Stimulated activated CD8-positive, alpha-beta memory T cell treated with anti-CD3 and anti-CD28 coated beads, Interleukin-4, amount 100 ng/mL, for 1 hour (primary cell): ENCODE measurements around the gene EMILIN1.

ENCODE experiments used
- DNase-seq, 2 donors: peaks; one replicate each; pipeline ENCODE4 v3.0.0-alpha.2; 2020; ENCODE audit warnings: low read depth in 2 of 2, low spot score in 1 of 2

The EMILIN1 gene

DNA sequence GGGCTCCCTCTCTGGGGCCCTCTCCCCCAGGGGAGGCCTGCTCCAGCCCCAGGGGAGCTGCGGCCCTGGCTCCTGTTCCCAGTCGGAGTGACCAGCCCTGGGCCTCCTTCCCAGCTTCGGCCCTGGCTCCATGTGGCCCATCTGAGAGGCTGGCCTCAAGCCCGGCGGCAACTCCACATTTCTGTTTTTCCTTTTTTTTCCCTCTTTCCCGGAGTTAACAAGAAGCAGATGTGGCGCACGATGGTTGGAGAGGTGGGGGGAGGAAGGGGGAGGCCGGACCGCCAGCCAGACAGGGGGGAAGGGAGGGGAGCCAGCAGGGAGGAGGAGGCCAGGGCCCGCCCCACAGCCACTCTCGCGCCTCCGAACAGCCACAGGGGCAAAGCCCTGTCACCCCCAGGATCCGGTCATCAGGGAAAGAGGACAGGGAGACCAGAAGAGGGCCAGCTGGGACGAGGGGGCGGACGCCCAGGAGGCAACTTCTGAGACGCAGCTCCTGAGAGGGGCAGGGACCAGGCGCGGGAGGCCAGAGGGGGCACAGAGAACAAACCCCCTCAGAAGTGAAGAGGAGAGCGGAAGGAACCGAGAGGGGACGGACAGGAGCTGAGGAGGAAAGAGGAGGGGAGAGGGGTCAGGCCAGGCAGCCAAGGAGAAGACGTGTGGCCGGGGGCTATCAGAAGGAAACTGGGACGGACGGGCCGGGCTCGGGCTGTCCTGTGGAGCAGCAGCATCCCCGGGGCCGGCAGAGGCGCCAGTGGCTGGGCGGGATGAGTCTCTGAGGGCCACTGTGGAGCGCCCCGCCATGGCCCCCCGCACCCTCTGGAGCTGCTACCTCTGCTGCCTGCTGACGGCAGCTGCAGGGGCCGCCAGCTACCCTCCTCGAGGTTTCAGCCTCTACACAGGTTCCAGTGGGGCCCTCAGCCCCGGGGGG is at the start of gene EMILIN1:
Gene EMILIN1, plus strand, starts transcription at position 349 of the 928 bp plus-strand sequence. Its CDS starts 451 bp downstream, at position 800.
- DNase-seq, result no peak

GRCh38 chr2:27029051-27029450 is 49.4 kb upstream of the EMILIN1 start:
- no peak for DNase-seq

DNA sequence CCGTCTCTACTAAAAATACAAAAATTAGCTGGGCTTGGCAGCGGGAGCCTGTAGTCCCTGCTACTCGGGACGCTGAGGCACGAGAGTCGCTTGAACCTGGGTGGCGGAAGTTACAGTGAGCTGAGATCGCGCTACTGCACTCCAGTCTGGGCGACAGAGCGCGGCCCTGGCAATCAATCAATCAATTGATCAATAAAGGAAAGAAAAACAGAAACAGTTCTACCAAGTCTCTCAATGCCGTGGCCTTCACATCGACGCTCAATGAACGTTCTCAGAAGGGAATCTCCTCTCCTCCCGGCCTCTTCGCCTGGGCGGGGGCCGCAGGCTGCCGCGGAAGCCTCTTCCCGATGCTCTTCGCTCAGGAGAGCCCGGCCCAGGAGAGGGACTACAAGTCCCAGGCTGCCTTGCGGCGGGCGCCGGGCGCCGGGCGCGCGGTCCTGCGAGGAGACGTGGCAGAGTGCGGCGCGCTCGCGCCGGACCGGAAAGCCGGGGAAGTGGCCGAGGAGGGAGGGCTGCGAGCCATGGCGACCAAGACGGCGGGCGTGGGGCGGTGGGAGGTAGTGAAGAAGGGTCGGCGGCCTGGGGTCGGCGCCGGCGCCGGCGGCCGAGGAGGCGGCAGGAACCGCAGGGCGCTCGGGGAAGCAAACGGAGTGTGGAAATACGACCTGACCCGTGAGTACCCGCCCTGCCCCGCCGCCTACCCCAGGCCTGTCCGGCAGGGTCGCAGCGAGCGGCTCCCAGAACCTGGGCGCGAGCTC is 45.7 kb upstream of the EMILIN1 start, which contains the start of gene TMEM214:
Gene TMEM214, plus strand, starts transcription at position 471 of the 758 bp plus-strand sequence. Its CDS starts 51 bp downstream, at position 522.
- DNase-seq, result peak; percentile 37 to 50

DNA sequence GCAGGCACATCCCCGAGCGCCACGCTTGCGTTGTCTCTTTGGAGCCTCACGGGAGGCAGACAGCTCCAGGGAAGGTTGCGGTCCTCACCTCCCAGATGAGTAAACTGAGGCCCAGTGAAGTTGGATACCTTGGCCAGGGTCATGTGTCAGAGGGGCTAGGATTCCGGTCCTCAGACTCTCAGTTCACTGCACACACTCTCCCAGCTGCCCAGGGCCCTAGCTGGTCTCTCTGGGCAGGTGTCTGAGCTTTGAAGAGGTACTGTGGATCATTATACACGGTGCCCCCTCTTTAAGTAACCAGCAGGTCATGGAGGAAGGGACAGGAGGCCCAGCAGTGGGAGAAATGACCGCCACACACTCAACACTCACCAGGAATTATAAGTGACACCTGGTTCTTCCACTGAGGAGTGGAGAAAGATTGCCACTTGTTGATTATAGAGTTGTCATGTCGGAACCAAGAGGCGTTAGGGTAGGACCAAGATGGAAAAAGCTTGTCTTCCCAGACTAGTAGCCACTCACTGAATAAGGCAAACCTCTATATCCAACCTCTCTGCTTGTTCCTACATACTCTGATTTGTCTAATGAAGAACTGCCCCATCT is 45.1 kb upstream of the EMILIN1 start:
- no peak for DNase-seq

DNA sequence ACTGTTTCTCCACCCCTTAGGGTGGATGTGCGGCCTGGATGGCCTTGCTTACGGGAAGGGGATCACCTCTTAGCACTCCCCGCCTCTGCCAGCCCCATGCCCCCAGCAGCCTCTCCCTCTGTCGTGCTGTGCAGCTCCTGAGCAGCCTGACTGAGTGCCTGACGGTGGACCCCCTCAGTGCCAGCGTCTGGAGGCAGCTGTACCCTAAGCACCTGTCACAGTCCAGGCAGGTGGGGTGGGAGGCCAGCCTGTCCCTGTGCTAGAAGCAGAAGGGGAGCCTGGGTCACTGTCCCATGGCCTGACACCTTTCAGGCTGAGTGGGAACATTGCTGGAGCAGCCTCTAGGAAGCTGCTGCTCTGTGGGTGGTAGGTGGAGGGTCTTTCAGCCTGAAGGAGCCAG is 40.4 kb upstream of the EMILIN1 start:
- DNase-seq, result no peak

DNA sequence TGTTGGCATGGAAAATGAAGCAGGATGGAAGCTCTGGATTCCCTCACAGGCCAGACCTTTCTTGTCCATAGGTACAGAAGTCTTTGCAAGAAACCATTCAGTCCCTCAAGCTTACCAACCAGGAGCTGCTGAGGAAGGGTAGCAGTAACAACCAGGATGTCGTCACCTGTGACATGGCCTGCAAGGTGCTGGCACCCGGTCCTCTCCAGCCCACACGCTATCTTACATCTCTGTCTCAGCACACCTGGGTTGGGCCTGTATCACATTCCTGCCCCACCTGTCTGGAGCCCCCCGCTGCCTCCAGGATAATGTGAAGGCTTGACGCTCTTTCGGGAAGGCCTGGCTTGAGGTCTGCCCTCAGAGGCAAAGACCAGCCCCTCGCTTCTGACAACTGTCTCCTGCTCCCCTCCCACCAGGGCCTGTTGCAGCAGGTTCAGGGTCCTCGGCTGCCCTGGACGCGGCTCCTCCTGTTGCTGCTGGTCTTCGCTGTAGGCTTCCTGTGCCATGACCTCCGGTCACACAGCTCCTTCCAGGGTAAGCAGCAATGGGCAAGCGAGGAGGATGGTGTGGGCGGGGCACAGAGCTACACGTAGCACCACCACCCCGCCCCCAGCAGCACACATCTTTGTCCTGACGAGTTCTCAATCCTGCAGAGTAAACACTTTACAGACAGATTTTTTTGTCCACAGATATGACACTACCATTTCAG is 39.6 kb upstream of the EMILIN1 start:
- DNase-seq, result no peak

DNA sequence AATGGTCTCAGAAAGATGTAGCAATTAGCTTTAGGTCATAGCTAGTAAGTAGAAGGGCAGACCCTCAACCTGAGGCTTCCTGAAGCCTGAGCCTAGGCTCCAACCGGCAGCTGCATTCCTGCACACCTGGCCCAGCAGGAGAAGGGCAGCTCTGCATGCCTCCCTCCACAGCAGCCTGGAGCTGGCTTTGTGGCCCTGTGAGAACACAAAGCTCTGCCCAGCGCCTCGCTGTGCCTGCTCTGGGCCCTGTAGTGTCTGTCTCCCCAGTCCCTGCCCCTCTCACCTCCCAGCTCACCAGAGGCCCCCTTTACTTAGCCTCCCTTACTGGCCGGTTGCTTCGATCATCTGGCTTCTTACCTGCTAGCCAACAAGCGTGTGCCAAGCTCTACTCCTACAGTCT is 39.0 kb upstream of the EMILIN1 start:
- no peak for DNase-seq

DNA sequence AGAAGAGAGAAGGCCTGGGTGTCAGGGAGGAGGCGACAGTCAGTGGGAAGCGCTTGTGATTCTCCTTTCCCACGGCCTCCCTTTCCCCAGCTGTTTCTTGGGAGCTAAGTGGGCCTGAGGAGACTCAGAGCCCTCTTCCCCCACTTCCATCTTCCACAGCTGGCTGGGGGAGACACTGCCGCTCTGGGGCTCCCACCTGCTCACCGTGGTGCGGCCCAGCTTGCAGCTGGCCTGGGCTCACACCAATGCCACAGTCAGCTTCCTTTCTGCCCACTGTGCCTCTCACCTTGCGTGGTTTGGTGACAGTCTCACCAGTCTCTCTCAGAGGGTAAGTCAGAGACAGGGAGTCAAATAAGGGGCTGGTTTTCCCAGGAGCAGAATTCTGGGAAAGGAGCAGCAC is 38.5 kb upstream of the EMILIN1 start:
- DNase-seq, result no peak

DNA sequence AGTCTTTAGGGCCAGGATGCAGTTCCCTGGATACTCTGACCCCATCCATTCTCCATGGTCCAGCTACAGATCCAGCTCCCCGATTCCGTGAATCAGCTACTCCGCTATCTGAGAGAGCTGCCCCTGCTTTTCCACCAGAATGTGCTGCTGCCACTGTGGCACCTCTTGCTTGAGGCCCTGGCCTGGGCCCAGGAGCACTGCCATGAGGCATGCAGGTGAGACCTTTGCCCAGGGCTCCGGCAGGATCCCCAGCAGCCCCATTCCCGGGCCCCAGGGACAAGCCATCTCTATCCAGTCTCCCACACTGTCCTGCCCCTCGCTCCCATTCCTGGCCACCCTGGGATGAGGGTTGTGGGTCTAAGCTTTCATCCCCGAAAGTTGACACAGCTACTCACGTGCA is 38.1 kb upstream of the EMILIN1 start:
- DNase-seq, result no peak

DNA sequence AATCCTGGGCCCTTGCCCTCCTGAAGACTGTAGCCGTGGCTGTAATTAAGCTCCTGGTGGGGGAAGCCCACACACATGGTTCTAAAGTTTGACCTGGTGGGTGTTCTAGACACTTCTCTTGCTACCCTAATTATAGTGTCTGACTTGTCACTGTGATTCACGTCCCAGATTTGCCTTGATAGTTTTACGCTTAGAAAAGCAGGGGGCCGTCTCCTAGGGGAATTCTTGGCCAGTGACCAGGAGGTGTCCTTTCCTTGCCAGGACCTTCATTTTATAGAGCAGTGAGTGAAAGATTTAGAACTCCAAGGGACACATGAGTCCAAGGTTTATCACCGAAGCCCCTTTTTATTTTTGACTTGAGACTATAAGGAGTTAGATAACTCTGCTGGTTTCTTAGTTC is 36.7 kb upstream of the EMILIN1 start:
- no peak for DNase-seq

DNA sequence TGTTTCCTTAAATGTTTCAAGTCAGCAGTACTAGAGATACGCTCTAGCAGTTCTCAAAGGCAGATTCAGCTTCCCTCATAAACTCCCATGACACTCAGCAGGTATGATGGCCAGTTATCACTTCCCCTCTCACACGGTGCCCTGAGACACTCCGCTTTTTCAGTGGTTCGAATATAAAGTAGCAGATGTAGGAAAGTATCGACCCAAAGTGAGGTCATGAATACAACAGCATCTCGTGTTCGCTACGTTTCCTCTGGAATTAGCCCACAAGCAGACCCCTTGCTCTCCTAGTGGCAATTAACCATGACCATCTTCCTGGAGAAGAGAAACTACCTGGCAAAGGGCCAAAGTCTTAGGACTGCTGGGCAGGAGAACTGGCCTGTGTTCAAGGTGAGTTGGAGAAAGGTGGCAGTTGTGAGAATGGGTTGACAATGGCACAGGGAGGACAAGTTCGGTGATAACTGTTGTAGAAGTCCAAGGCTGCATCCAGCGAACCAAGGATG is 36.2 kb upstream of the EMILIN1 start:
- no peak for DNase-seq

DNA sequence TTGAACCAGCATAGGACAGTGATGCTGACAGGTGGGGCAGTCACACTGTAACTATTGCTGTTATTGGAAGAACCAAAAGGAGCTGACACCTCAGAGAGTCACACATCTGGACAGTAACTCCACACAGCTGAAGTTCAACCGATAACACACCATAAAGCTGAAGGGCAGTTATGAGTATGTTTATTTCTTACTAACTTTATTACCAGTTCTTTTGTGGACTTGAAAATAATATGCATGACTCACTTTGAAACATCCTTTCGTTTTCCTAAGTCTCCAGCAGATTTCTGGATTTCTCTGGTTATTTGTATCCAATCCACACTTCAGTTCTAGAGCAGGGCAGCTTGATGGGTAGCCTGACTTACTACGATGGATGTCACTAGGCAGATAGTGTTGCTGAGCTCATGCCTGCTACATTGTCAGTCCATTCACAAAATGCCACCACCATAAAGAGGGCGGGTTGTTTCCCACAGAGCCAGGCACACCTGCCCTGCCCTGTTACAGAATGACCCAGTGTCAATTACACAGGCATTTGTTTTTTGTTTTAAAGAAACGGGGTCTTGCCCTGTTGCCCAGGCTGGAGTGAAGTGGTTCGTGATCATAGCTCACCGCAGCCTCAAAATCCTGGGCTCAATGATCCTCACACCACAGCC is 35.3 kb upstream of the EMILIN1 start:
- no peak for DNase-seq

DNA sequence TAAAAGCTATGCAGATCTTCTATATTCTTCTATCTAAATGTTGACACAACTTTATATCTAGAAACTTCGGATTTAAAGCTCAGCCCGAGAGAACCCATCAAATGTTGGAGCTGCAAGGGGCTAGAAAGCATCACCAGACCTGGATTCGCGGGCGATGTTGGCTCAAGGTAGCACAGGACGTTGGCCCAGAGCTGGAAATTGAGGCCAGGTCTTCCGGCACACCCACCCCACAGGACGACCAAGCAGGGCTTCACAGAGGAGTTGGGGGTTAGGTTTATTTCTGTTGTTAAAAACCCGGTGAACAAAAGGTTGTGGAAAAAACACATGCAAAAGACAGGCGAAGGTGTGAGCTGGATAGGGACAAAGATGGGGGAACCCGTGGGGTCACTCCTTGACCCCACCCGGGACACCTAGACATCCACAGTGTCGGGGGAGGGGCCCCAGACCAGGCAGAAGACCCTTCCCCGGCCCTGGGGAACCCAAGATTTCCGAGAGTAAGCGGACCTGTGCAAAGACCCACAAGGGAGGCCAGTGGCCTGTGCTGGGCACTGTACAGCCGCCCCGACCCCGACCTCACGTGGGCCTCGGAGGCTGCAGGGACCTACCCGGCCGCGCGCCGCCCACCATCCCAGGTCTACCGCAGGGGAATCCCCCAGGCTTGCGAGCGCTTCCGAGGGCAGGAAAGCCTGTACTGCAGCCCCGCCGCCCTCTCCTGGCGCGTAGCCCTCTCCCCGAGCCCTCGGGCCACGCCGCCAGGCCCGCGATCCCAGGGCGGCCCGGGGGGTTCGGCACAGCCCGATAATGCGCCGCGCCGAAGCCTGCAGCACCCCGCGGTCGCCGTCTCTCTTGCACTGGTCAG is 28.8 kb upstream of the EMILIN1 start:
- peak; percentile 28 to 36 for DNase-seq

DNA sequence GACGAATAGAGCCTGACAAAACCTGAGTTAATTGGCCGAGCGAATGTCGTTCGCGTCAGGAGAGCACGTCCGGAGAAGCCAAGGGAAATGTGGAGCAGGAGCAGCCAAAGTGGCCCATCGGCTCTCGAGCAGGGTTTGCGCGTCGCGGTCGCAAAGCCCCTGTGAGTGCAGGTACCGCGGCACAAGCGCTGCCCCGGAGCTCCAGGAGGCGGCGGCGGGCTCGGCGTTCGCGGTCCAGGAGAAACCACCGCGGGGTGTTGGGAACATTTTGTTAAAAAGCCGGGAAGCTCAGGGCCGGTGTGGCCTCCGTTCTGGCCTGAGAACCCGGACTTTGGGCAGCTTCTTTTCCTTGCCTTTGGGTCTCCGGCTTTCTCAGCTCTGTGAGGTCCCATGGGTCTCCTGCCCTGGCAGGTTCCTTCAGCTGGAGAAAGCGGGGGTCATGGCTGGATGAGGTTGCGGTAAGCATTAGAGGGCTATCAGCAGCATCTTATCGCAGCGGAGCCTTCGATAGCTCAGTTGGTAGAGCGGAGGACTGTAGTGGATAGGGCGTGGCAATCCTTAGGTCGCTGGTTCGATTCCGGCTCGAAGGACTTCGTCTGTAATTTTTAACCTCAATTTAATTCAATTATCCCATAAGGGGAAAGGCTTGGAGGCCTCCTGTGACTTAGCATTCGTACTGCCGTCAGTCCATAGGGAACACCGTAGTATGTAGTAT is 28.0 kb upstream of the EMILIN1 start:
- peak; percentile 84 to 85 for DNase-seq

DNA sequence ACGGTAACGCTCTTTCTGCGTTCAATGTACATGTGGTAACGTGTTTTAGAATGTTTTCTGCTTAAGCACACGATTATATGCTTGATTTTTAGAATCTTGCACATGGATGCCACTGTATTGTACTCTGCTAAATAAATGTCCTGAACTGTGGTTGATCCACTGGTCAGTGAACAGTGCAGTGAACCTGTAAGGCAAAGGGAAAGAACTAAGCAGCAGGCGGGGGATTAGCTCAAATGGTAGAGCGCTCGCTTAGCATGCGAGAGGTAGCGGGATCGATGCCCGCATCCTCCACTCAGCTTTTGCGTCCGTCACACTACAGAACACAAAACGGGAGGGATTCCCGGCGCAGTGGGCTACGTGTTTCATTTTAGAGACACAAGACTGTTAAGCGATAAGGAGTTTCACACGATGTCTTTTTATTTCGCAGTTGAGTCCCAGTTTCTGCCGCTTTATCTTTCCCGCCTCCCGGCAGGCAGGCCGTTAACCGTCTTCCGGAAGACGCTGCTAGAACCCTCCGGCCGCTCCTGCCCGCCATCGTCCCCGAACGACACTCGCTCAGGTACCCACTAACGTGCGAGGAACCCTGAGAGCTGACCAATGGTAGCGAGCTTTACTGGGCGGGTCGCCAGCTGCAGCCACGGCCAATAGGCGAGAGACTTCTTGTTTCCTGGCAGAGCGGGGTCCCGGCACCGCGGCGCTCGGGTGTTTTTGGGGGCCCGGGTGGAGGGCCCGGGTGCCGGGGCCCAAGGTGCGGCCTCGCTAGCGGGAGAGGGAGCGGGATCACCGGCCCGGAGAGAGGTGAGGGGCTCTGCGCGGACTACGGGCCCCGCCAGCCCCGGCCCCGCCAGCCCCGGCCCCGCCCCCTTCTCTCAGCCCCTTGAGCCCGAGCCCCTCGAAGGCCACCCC is 27.2 kb upstream of the EMILIN1 start, which contains the start of gene AGBL5:
Gene AGBL5, plus strand, starts transcription at position 673 of the 906 bp plus-strand sequence. CDS start 1,291 bp downstream, outside the sequence.
- DNase-seq, result peak; percentile 91 to 93

- peak in 1 of 2 donors; percentile 19 for DNase-seq
These were observed 26.3 kb upstream of the EMILIN1 start for GRCh38 chr2:27051902-27052645.

DNA sequence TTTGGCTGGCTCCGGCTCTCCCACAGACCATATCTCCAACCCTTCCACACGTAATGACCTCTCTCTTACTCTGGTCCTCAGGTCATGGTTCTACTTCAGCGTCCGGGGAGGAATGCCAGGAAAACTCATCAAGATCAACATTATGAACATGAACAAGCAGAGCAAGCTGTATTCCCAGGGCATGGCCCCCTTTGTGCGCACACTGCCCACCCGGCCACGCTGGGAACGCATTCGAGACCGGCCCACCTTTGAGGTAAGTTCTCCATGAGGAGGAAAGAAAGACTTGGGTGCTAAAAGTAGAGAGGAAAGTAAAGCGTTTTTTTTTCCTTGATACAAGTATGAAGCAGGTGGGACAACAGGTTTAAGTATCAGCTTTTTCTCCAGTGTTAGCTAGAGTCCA is 25.1 kb upstream of the EMILIN1 start:
- DNase-seq, result no peak
